Kidney capillary endothelial cell (primary cell): ENCODE measurements around the gene C3orf49.

Experiments used
- DNase-seq: peaks from one replicate; pipeline ENCODE4 v3.0.0-alpha.2; 2018; ENCODE audit warnings: low spot score

The C3orf49 gene

GRCh38 chr3:63886858-63887257, 67.8 kb downstream of the C3orf49 start:
- DNase-seq: no peak

DNA sequence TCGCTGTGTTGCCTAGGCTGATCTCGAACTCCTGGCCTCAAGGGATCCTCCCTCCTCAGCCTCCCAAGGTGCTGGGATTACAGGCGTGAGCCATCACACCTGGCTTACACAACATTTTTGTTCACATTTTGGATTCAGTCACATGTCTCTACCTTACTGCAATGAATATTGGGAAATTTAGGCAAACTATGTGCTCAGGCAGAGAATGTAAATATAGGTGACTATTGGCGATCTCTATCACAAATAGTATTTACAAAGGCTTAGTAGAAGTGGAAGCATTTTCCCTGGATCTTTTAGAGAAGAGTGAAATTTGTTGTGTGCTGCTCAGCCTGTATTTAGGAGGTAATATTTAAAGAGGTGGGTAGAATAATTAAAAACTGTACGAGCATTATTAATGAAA, 72.4 kb downstream of the C3orf49 start:
- no peak for DNase-seq

- DNase-seq: no peak
Measured at GRCh38 chr3:63892773-63893352, 73.8 kb downstream of the C3orf49 start.

DNA sequence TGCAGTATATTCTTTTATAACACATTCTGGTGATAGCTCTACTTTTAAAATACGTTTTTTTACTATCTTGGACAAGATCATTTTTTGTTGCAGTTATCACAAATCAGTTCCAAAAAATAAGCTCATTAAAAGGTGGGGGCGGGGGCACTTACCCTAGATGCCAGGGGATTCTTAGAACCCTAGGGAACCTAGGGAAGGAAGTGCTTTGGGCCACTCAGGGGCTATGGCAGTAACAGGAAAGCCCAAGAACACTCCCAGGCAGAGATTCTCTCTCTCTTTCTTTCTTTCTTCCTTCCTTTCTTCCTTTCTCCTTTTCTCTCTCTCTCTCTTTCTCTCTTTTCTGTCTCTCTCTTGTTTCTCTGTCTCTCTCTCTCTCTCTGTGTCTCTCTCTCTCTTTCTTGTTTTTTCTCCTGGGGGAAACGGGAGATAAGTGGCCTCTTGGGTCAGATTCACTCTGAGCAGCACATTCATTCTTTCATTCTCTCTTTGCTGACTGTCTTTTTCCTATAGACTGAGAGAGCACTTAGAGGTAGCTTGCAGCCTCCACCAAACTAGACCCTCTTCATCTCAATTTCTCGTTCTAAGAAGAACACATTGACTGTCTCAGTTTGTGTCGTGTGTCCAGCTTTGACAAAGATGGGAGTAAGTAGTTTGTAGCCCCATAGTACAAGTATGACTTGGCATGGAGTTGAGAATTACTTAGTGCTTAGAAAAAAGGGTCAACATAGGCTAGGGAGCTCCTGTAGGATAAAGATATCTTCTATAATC, 76.5 kb downstream of the C3orf49 start:
- DNase-seq: no peak

DNA sequence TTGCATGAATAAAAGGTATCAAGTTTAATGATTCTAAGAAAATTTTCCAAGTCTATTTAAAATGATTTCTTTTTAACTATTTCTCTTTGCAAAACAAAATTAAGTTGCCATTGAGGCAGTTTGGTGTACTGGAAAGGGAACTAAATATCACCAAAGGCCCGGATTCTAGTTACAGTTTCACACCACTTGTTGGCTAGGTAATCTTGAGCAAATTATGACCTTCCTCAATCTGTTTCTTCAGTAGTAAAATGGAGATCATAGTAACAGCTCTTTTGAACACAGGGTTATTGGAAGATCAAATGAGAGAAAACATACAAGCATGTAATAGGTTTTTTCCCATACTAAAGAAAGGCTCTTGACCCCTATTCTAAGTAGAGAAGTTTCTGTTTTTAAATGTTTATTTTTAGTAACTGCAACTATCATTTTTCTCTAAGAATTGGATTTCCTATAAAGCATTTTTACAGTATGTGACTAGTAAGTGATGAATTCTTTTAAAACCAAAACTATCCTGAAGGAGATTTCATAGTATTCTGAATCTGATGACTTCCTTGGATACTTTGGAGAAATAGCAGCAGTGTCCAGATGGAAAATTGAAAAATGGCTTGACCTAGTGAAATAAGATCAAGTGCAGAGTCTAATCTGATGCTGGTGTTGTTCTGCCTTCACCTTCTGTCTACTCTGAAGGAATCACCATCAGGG, 77.4 kb downstream of the C3orf49 start:
- no peak for DNase-seq
